ENCODE measurements around the gene DLG1. TPM values are rescaled to one million over a fixed set of nuclear protein-coding genes. Genes with fewer than 3 reads are reported as not detected.

The DLG1 gene
- total and polyA plus RNA-seq, 8 donors, result 17.9 to 173 (median 92.9) TPM

- no peaks in the 10 kb centered on the region for H3K36me3 ChIP-seq
- H3K27me3 ChIP-seq, result peaks cover 0 to 61% (median 17%) of the 10 kb centered on the region in 3 donors
- intact Hi-C loops (cut with DNase I; ENCODE audit: low total_unique reads), result no loop called here
- 75 to 100% (median 91%) methylated on average over 14 to 29 of the region's 29 CpGs for WGBS, 5 donors
- H3K27ac ChIP-seq, result no peak overlapping the region
- no peak overlapping the region for H3K4me3 ChIP-seq
- DNase-seq, result no peak
- H3K4me1 ChIP-seq, result peaks cover 13 to 47% (median 30%) of the 10 kb centered on the region in 4 donors
- TF ChIP-seq POLR2A (IDR thresholded peaks at IDR 0.05), result no peak
- TF ChIP-seq EP300 (IDR thresholded peaks at IDR 0.05), result no peak
- TF ChIP-seq POLR2AphosphoS5 (IDR thresholded peaks at IDR 0.05), result no peak
- no peak for TF ChIP-seq CTCF (IDR thresholded peaks at IDR 0.05)
- no peaks in the 10 kb centered on the region for H3K9me3 ChIP-seq
These were observed 271.1 kb downstream of the DLG1 start for GRCh38 chr3:197027151-197027895.

- DNase-seq, result no peak
- WGBS, 5 donors, result 90 to 94% (median 91%) methylated on average over 8 to 9 of the region's 9 CpGs
- H3K27ac ChIP-seq, result no peak overlapping the region
These were observed 271.9 kb downstream of the DLG1 start for GRCh38 chr3:197026481-197026866.

GRCh38 chr3:197025736-197026480 lies 272.5 kb downstream of the DLG1 start:
- Histone ChIP-seq H3K36me3 (no peaks in the 10 kb centered on the region), H3K4me3 (no peak overlapping the region), H3K27ac (no peak overlapping the region), H3K27me3 (peaks cover 0 to 71% (median 17%) of the 10 kb centered on the region in 3 donors), H3K9me3 (no peaks in the 10 kb centered on the region), H3K4me1 (peaks cover 13 to 39% (median 25%) of the 10 kb centered on the region in 4 donors)
- DNase-seq, result no peak
- intact Hi-C loops (cut with DNase I; ENCODE audit: low total_unique reads), result no loop called here
- 84 to 96% (median 92%) methylated on average over 10 to 21 of the region's 21 CpGs for whole genome bisulfite sequencing, 5 donors
- no peak for TF ChIP-seq EP300 (IDR thresholded peaks at IDR 0.05)
- no peak for TF ChIP-seq POLR2A (IDR thresholded peaks at IDR 0.05)
- no peak for TF ChIP-seq CTCF (IDR thresholded peaks at IDR 0.05)
- no peak for TF ChIP-seq POLR2AphosphoS5 (IDR thresholded peaks at IDR 0.05)

More at GRCh38 chr3:197026481-197026866, 271.9 kb downstream of the DLG1 start:
- Histone ChIP-seq H3K4me3 (no peak overlapping the region), H3K9me3 (no peaks in the 10 kb centered on the region), H3K4me1 (peaks cover 13 to 45% (median 28%) of the 10 kb centered on the region in 4 donors), H3K36me3 (no peaks in the 10 kb centered on the region), H3K27me3 (peaks cover 0 to 69% (median 17%) of the 10 kb centered on the region in 3 donors)
- no peak for TF ChIP-seq CTCF (IDR thresholded peaks at IDR 0.05)
- TF ChIP-seq POLR2AphosphoS5 (IDR thresholded peaks at IDR 0.05), result no peak
- TF ChIP-seq EP300 (IDR thresholded peaks at IDR 0.05), result no peak
- TF ChIP-seq POLR2A (IDR thresholded peaks at IDR 0.05), result no peak
- intact Hi-C loops (cut with DNase I; ENCODE audit: low total_unique reads), result no loop called here

GRCh38 chr3:197024881-197025735 lies 273.3 kb downstream of the DLG1 start:
- Histone ChIP-seq H3K4me1 (peaks cover 13 to 32% (median 25%) of the 10 kb centered on the region in 4 donors), H3K36me3 (no peaks in the 10 kb centered on the region), H3K4me3 (no peak overlapping the region), H3K27me3 (peaks cover 0 to 65% (median 17%) of the 10 kb centered on the region in 3 donors), H3K9me3 (no peaks in the 10 kb centered on the region), H3K27ac (no peak overlapping the region)
- WGBS, 5 donors, result 87 to 92% (median 91%) methylated on average over 28 of the region's 28 CpGs
- intact Hi-C loops (cut with DNase I; ENCODE audit: low total_unique reads), result no loop called here
- no peak for DNase-seq
- no peak for TF ChIP-seq POLR2A (IDR thresholded peaks at IDR 0.05)
- no peak for TF ChIP-seq POLR2AphosphoS5 (IDR thresholded peaks at IDR 0.05)
- TF ChIP-seq EP300 (IDR thresholded peaks at IDR 0.05), result no peak
- no peak for TF ChIP-seq CTCF (IDR thresholded peaks at IDR 0.05)

Data from stomach (tissue), 9 donors.